WTC11 (cell line): ENCODE data around the gene PTPN3. TPM values are rescaled to one million over a fixed set of nuclear protein-coding genes. Genes with fewer than 3 reads are reported as not detected.

Source experiments
- ATAC-seq: fragments of 200-7000 bp; cut with Tn5 transposase; 2 replicates; pipeline ENCODE4 v1.10.0; 2021; ENCODE audit warnings: mild to moderate bottlenecking, moderate library complexity
- CTCF ChIA-PET: fragments of 300-600 bp; sonication (Branson Sonifier 250); formaldehyde crosslinking; loops from one replicate; lab custom pipeline; 2021; ENCODE audit warnings: antibody characterized with exemption; lab: Charles Lee
- POLR2A ChIA-PET: fragments of 350-600 bp; sonication (Branson Sonifier 250); formaldehyde crosslinking; loops from one replicate; lab custom pipeline; 2021; ENCODE audit warnings: antibody characterized with exemption; lab: Charles Lee
- DNase-seq: peaks from one replicate; pipeline ENCODE4 v3.0.0; 2021; ENCODE audit warnings: low spot score
- H3K27ac Mint-ChIP-seq: 2 replicates; pipeline ENCODE4 v1.8.0; 2021; ENCODE audit warnings: mixed read lengths
- H3K27me3 Mint-ChIP-seq: 2 replicates; pipeline ENCODE4 v1.8.0; 2021; ENCODE audit warnings: low read depth, mild to moderate bottlenecking, moderate library complexity, mixed read lengths
- H3K36me3 Mint-ChIP-seq: 2 replicates; pipeline ENCODE4 v1.8.0; 2021; ENCODE audit warnings: mixed read lengths
- H3K4me1 Mint-ChIP-seq: 2 replicates; pipeline ENCODE4 v1.8.0; 2022; ENCODE audit warnings: mixed read lengths
- H3K4me3 Mint-ChIP-seq: 2 replicates; pipeline ENCODE4 v1.8.0; 2021; ENCODE audit warnings: mild to moderate bottlenecking, moderate library complexity, mixed read lengths
- H3K9me3 Mint-ChIP-seq: 2 replicates; pipeline ENCODE4 v1.8.0; 2021; ENCODE audit warnings: mixed read lengths
- AR ChIP-seq: fragments of 250-450 bp; sonication (Bioruptor Pico); IDR thresholded peaks from 2 replicates; pipeline ENCODE4 v1.9.0; 2021; ENCODE audit warnings: mild to moderate bottlenecking
- ATF1 ChIP-seq: sonication (generic); formaldehyde crosslinking; IDR thresholded peaks from 2 replicates; pipeline ENCODE4 v1.8.1; 2023; ENCODE audit warnings: mild to moderate bottlenecking, moderate library complexity, missing genetic modification reagents
- CDX4 ChIP-seq: fragments of 250-450 bp; sonication (Bioruptor Pico); IDR thresholded peaks from 2 replicates; pipeline ENCODE4 v1.9.0; 2021; ENCODE audit warnings: moderate library complexity, mild to moderate bottlenecking, inconsistent platforms, borderline replicate concordance
- E2F1 ChIP-seq: sonication (generic); formaldehyde crosslinking; IDR thresholded peaks from 2 replicates; pipeline ENCODE4 v1.8.0; 2022; ENCODE audit warnings: mild to moderate bottlenecking, missing genetic modification reagents
- E2F4 ChIP-seq: sonication (generic); formaldehyde crosslinking; IDR thresholded peaks from 2 replicates; pipeline ENCODE4 v1.8.1; 2022; ENCODE audit warnings: low read depth, mild to moderate bottlenecking, moderate library complexity, missing genetic modification reagents, borderline replicate concordance
- EMX1 ChIP-seq: fragments of 250-450 bp; sonication (Bioruptor Pico); IDR thresholded peaks from 2 replicates; pipeline ENCODE4 v1.8.0; 2021; ENCODE audit warnings: mild to moderate bottlenecking
- ESRRA ChIP-seq: sonication (generic); formaldehyde crosslinking; IDR thresholded peaks from 2 replicates; pipeline ENCODE4 v1.8.1; 2022; ENCODE audit warnings: mild to moderate bottlenecking, missing genetic modification reagents, borderline replicate concordance
- FOXJ3 ChIP-seq: sonication (generic); formaldehyde crosslinking; IDR thresholded peaks from 2 replicates; pipeline ENCODE4 v1.9.0; 2021; ENCODE audit warnings: missing genetic modification reagents, mild to moderate bottlenecking, borderline replicate concordance
- GRHL2 ChIP-seq: fragments of 250-450 bp; sonication (Bioruptor Pico); IDR thresholded peaks from 2 replicates; pipeline ENCODE4 v1.8.0; 2022; ENCODE audit warnings: mild to moderate bottlenecking, moderate library complexity; ENCODE audit not compliant: insufficient replicate concordance, severe bottlenecking
- MLX ChIP-seq: sonication (generic); formaldehyde crosslinking; IDR thresholded peaks from 2 replicates; pipeline ENCODE4 v1.8.1; 2023; ENCODE audit warnings: mild to moderate bottlenecking, missing genetic modification reagents, moderate library complexity
- NFATC4 ChIP-seq: fragments of 250-450 bp; sonication (Bioruptor Pico); IDR thresholded peaks from 2 replicates; pipeline ENCODE4 v1.9.0; 2021; ENCODE audit warnings: mild to moderate bottlenecking
- PREB ChIP-seq: sonication (generic); formaldehyde crosslinking; IDR thresholded peaks from 2 replicates; pipeline ENCODE4 v1.8.1; 2022; ENCODE audit warnings: mild to moderate bottlenecking, missing genetic modification reagents, moderate library complexity, borderline replicate concordance
- PRRX2 ChIP-seq: fragments of 250-450 bp; sonication (Bioruptor Pico); IDR thresholded peaks from 2 replicates; pipeline ENCODE4 v1.8.0; 2021; ENCODE audit warnings: mild to moderate bottlenecking
- RELA ChIP-seq: sonication (generic); formaldehyde crosslinking; IDR thresholded peaks from 2 replicates; pipeline ENCODE4 v1.8.1; 2022; ENCODE audit warnings: missing genetic modification reagents, mild to moderate bottlenecking, borderline replicate concordance
- SMAD3 ChIP-seq: sonication (generic); formaldehyde crosslinking; IDR thresholded peaks from 2 replicates; pipeline ENCODE4 v1.8.0; 2022; ENCODE audit warnings: missing genetic modification reagents, mild to moderate bottlenecking, borderline replicate concordance
- TEAD1 ChIP-seq: sonication (generic); formaldehyde crosslinking; IDR thresholded peaks from 2 replicates; pipeline ENCODE4 v1.8.0; 2022; ENCODE audit warnings: mild to moderate bottlenecking, missing genetic modification reagents
- USF1 ChIP-seq: sonication (generic); formaldehyde crosslinking; IDR thresholded peaks from 2 replicates; pipeline ENCODE4 v1.8.0; 2022; ENCODE audit warnings: mild to moderate bottlenecking, missing genetic modification reagents
- ZNF138 ChIP-seq: sonication (generic); formaldehyde crosslinking; conservative IDR thresholded peaks from 2 replicates; pipeline ENCODE4 v1.8.1; 2022; ENCODE audit warnings: mild to moderate bottlenecking, moderate library complexity, missing genetic modification reagents
- ZNF416 ChIP-seq: fragments of 250-450 bp; sonication (Bioruptor Pico); IDR thresholded peaks from 2 replicates; pipeline ENCODE4 v1.9.0; 2021; ENCODE audit warnings: mild to moderate bottlenecking, inconsistent platforms
- ZNF671 ChIP-seq: fragments of 250-450 bp; sonication (Bioruptor Pico); IDR thresholded peaks from 2 replicates; pipeline ENCODE4 v1.8.0; 2021; ENCODE audit warnings: mild to moderate bottlenecking
- total RNA-seq: library from RNA; stranded (reverse); gene quantifications from 3 replicates; pipeline ENCODE4 v1.2.3, GENCODE V29; 2021

The PTPN3 gene
- total RNA-seq, 1 experiment from 2014 or later = 1.7 TPM

- no peak for TF ChIP-seq MLX (CRISPR knock-in tag)
- TF ChIP-seq ZNF416 (CRISPR knock-in tag) = no peak
- no peak for TF ChIP-seq E2F1 (CRISPR knock-in tag)
- no peak for TF ChIP-seq AR (CRISPR knock-in tag)
- TF ChIP-seq SMAD3 (CRISPR knock-in tag) = no peak
- no peak for TF ChIP-seq CDX4 (CRISPR knock-in tag)
- no peak for TF ChIP-seq PRRX2 (CRISPR knock-in tag)
- no peak for TF ChIP-seq USF1 (CRISPR knock-in tag)
- TF ChIP-seq FOXJ3 (CRISPR knock-in tag) = no peak
- TF ChIP-seq GRHL2 (CRISPR knock-in tag) = no peak
- no peak for TF ChIP-seq RELA (CRISPR knock-in tag)
- TF ChIP-seq ATF1 (CRISPR knock-in tag) = no peak
- no peak for TF ChIP-seq ESRRA
- TF ChIP-seq TEAD1 (CRISPR knock-in tag) = no peak
- TF ChIP-seq ZNF138 (CRISPR knock-in tag) = no peak
- TF ChIP-seq E2F4 = no peak
- TF ChIP-seq NFATC4 (CRISPR knock-in tag) = no peak
- TF ChIP-seq EMX1 (CRISPR knock-in tag) = no peak
- no peak for TF ChIP-seq ZNF671 (CRISPR knock-in tag)
- no peak for TF ChIP-seq PREB (CRISPR knock-in tag)
- no peaks in the 10 kb centered on the region for H3K9me3 Mint-ChIP-seq
- no peak overlapping the region for H3K4me3 Mint-ChIP-seq
- ATAC-seq (no peak), DNase-seq (no peak)
- H3K36me3 Mint-ChIP-seq = no peaks in the 10 kb centered on the region
- CTCF ChIA-PET = interaction anchor here (0.5 kb wide), 1 partner anchor 114 kb away, joined by 4 read pairs; no protein-coding TSS in a partner anchor
- H3K4me1 Mint-ChIP-seq = peaks cover 38% of the 10 kb centered on the region
- POLR2A ChIA-PET = no interaction called here
- H3K27me3 Mint-ChIP-seq = no peaks in the 10 kb centered on the region
- H3K27ac Mint-ChIP-seq = no peak overlapping the region
Measured at GRCh38 chr9:109416135-109416706, 81.9 kb downstream of the PTPN3 start.
